ENCODE measurements around the gene ADIPOR2.

The ADIPOR2 gene

GRCh38 chr12:1668833-1669543, 21.9 kb upstream of the ADIPOR2 start:
- Histone ChIP-seq H3K9ac (ENCODE audit: low read length) (no peak overlapping the region), H3F3A (ENCODE audit: insufficient read depth, low read length) (no peaks in the 10 kb centered on the region), H2AFZ (ENCODE audit: low read length) (no peak overlapping the region), H3K79me2 (ENCODE audit: insufficient read depth, low read length) (no peaks in the 10 kb centered on the region), H3K4me1 (ENCODE audit: insufficient read depth, low read length, severe bottlenecking) (peaks cover 8% of the 10 kb centered on the region), H3K36me3 (ENCODE audit: insufficient read depth, low read length) (no peaks in the 10 kb centered on the region), H4K20me1 (ENCODE audit: insufficient read depth, low read length) (no peaks in the 10 kb centered on the region), H3K9me3 (ENCODE audit: low read length) (no peaks in the 10 kb centered on the region), H3K4me3 (ENCODE audit: low read depth, low read length, poor library complexity, severe bottlenecking) (no peak overlapping the region), H3K27me3 (ENCODE audit: insufficient read depth, low read length) (no peaks in the 10 kb centered on the region), H3K4me2 (ENCODE audit: low read length) (no peak overlapping the region), H3K9me2 (ENCODE audit: low read depth, low read length) (no peaks in the 10 kb centered on the region), H3K27ac (ENCODE audit: low read depth, low read length, poor library complexity, severe bottlenecking) (no peak overlapping the region)
- TF ChIP-seq EZH2 (IDR thresholded peaks at IDR 0.05; ENCODE audit: borderline replicate concordance, low read length), result no peak
- TF ChIP-seq CTCF (IDR thresholded peaks at IDR 0.05; ENCODE audit: low read length), result no peak

DNA sequence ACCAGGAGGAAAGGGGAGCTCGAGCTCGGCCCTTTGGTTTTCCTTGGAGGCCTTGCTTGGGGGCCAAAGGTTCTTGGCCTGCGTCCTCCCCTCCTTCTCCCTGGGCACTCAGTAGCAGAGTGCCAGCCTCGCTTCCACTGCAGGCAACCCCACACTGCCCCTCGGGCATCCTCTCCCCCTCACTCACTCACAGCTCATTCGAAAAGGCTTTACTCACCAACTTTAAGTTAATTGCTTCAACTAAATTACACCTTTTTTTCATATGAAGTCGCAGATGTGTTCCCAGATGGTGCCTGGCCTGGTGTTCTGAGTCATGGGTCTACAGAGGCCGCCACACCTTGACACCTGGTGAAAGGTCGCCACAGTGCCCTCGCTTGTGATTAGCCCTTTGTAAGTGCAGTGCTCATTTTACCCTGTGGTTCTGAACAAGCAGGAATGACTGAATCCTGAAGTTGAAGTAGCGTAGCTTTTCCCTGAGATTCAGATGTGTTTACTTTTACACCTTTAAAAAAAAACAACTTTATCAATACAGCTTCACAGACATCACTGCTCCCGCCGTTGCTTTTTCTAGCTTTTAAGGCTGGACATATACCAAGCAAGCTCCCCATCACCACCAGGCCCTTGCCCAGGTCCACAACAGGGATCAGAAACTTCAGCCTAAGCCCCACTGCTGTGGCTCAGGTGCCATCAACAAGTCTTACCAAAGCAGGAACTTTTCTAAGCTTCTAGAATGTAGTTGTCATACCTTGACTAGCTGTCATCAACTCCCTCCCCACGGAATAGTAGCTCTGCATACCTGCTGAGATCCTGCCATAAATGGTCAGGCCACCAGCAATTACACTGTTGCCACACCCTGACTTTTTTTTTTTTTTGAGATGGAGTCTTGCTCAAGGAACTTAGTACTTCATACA, 20.3 kb upstream of the ADIPOR2 start:
- no peaks in the 10 kb centered on the region for H4K20me1 ChIP-seq (ENCODE audit: insufficient read depth, low read length)
- no peak for TF ChIP-seq EZH2 (IDR thresholded peaks at IDR 0.05; ENCODE audit: borderline replicate concordance, low read length)
- TF ChIP-seq CTCF (IDR thresholded peaks at IDR 0.05; ENCODE audit: low read length), result no peak
- H3K9me3 ChIP-seq (ENCODE audit: low read length), result no peaks in the 10 kb centered on the region
- H3K4me1 ChIP-seq (ENCODE audit: insufficient read depth, low read length, severe bottlenecking), result peaks cover 8% of the 10 kb centered on the region
- H3K27ac ChIP-seq (ENCODE audit: low read depth, low read length, poor library complexity, severe bottlenecking), result no peak overlapping the region
- H3K9me2 ChIP-seq (ENCODE audit: low read depth, low read length), result no peaks in the 10 kb centered on the region
- no peak overlapping the region for H3K4me2 ChIP-seq (ENCODE audit: low read length)
- no peaks in the 10 kb centered on the region for H3K79me2 ChIP-seq (ENCODE audit: insufficient read depth, low read length)
- H3K36me3 ChIP-seq (ENCODE audit: insufficient read depth, low read length), result no peaks in the 10 kb centered on the region
- no peak overlapping the region for H2AFZ ChIP-seq (ENCODE audit: low read length)
- no peak overlapping the region for H3K4me3 ChIP-seq (ENCODE audit: low read depth, low read length, poor library complexity, severe bottlenecking)
- H3F3A ChIP-seq (ENCODE audit: insufficient read depth, low read length), result no peaks in the 10 kb centered on the region
- no peaks in the 10 kb centered on the region for H3K27me3 ChIP-seq (ENCODE audit: insufficient read depth, low read length)
- no peak overlapping the region for H3K9ac ChIP-seq (ENCODE audit: low read length)

DNA sequence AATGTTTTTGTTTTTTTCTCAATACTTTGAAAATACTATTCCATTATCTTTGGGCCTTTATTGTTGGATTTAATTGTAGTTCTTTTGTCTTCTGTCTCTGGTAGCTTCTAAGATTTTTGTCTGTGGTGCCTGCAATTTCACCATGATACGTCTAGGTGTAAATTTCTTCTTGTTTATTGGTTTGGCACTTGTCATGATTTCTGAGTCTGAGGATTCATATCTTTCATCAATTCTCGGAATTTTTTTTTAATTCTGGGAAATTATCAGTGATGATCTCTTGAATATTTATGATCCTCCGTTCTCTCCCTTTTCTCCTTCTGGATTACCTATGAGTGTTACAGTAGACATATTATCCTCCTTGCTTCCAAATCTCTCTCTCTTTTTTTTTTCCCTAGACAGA, 14.8 kb upstream of the ADIPOR2 start:
- Histone ChIP-seq H3K4me1 (ENCODE audit: insufficient read depth, low read length, severe bottlenecking) (no peaks in the 10 kb centered on the region), H3K79me2 (ENCODE audit: insufficient read depth, low read length) (no peaks in the 10 kb centered on the region), H3K36me3 (ENCODE audit: insufficient read depth, low read length) (no peaks in the 10 kb centered on the region), H3K27ac (ENCODE audit: low read depth, low read length, poor library complexity, severe bottlenecking) (no peak overlapping the region), H3F3A (ENCODE audit: insufficient read depth, low read length) (no peaks in the 10 kb centered on the region), H3K27me3 (ENCODE audit: insufficient read depth, low read length) (peaks cover 5% of the 10 kb centered on the region; the same call in 1 of the 2 replicates), H3K9me2 (ENCODE audit: low read depth, low read length) (no peaks in the 10 kb centered on the region), H3K9ac (ENCODE audit: low read length) (no peak overlapping the region), H4K20me1 (ENCODE audit: insufficient read depth, low read length) (no peaks in the 10 kb centered on the region), H2AFZ (ENCODE audit: low read length) (no peak overlapping the region), H3K9me3 (ENCODE audit: low read length) (no peaks in the 10 kb centered on the region), H3K4me2 (ENCODE audit: low read length) (no peak overlapping the region), H3K4me3 (ENCODE audit: low read depth, low read length, poor library complexity, severe bottlenecking) (no peak overlapping the region)
- TF ChIP-seq EZH2 (IDR thresholded peaks at IDR 0.05; ENCODE audit: borderline replicate concordance, low read length), result no peak
- TF ChIP-seq CTCF (IDR thresholded peaks at IDR 0.05; ENCODE audit: low read length), result no peak

Measured in OCI-LY1 (cell line).